Loucy (cell line): Measurements from ENCODE around the gene SLC12A1.

Experiments used
- EZH2phosphoT487 ChIP-seq: fragments of 200-600 bp; IDR thresholded peaks from 2 replicates; pipeline ENCODE4 v1.6.1; 2018; ENCODE audit warnings: antibody characterized with exemption, mild to moderate bottlenecking, moderate library complexity, borderline replicate concordance
- TF ChIP-seq, protein P1 (sequence below): fragments of 200-600 bp; sonication (generic); conservative IDR thresholded peaks from 2 replicates; pipeline ENCODE4 v1.5.1; 2014; ENCODE audit warnings: mild to moderate bottlenecking, antibody characterized with exemption, low read length

DNA sequence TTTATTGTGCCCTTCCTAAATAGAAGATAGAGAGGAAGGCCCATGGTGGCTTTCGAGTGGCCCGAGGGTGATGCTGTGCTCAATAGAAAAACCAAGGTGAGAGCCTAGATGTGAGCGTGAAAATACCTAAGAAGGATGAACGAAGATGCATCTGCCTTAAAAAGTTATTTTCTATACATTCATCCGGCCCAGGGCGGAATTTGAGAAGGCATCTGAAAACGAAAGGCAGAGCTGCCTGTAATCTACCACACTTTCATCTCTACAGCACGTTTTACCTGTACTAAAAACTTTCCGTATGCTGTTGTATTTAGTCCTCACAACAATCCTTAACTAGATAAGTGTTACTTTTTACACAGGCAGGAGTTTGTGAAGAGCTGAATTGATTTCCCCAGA is 126.5 kb downstream of the SLC12A1 start:
- no peak for TF ChIP-seq EZH2phosphoT487
- TF ChIP-seq, protein P1, sequence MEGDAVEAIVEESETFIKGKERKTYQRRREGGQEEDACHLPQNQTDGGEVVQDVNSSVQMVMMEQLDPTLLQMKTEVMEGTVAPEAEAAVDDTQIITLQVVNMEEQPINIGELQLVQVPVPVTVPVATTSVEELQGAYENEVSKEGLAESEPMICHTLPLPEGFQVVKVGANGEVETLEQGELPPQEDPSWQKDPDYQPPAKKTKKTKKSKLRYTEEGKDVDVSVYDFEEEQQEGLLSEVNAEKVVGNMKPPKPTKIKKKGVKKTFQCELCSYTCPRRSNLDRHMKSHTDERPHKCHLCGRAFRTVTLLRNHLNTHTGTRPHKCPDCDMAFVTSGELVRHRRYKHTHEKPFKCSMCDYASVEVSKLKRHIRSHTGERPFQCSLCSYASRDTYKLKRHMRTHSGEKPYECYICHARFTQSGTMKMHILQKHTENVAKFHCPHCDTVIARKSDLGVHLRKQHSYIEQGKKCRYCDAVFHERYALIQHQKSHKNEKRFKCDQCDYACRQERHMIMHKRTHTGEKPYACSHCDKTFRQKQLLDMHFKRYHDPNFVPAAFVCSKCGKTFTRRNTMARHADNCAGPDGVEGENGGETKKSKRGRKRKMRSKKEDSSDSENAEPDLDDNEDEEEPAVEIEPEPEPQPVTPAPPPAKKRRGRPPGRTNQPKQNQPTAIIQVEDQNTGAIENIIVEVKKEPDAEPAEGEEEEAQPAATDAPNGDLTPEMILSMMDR: no peak
